MCF 10A (cell line): ENCODE results near the gene GCSH. TPM values are rescaled to one million over a fixed set of nuclear protein-coding genes. Genes with fewer than 3 reads are reported as not detected.

ENCODE experiments used
- BruUV-seq: library from RNA; stranded (reverse); fragments of 400-500 nt; replicated peaks from 2 replicates; lab custom pipeline; 2021; lab: Mats Ljungman, UMichigan
- CTCF ChIA-PET: fragments of 300-600 bp; sonication (Branson Sonifier 250); formaldehyde crosslinking; extraction: SDS; loops from one replicate; lab custom pipeline; 2021; ENCODE audit warnings: antibody characterized with exemption, inconsistent platforms; lab: Yijun Ruan, JAX
- POLR2A ChIA-PET: fragments of 300-600, 350-650 bp; sonication (Branson Sonifier 250); formaldehyde crosslinking; extraction: SDS; loops from one replicate; lab custom pipeline; 2020; ENCODE audit warnings: antibody characterized with exemption, inconsistent platforms; lab: Yijun Ruan, JAX
- DNase-seq: peaks from one replicate; pipeline ENCODE4 v3.0.0-alpha.2; 2018; ENCODE audit not compliant: unreplicated experiment
- H3K27ac Mint-ChIP-seq: one replicate; pipeline ENCODE4 v1.8.0; 2022; ENCODE audit warnings: mild to moderate bottlenecking, low read depth, mixed read lengths; ENCODE audit not compliant: unreplicated experiment
- H3K27me3 Mint-ChIP-seq: one replicate; pipeline ENCODE4 v1.8.0; 2022; ENCODE audit warnings: mixed read lengths; ENCODE audit not compliant: insufficient read depth, unreplicated experiment
- H3K36me3 Mint-ChIP-seq: one replicate; pipeline ENCODE4 v1.8.0; 2022; ENCODE audit warnings: mild to moderate bottlenecking, moderate library complexity, mixed read lengths; ENCODE audit not compliant: insufficient read depth, unreplicated experiment
- H3K4me1 Mint-ChIP-seq: one replicate; pipeline ENCODE4 v1.8.0; 2022; ENCODE audit warnings: mixed read lengths; ENCODE audit not compliant: insufficient read depth, unreplicated experiment
- H3K4me3 Mint-ChIP-seq: one replicate; pipeline ENCODE4 v1.8.0; 2022; ENCODE audit warnings: mild to moderate bottlenecking, moderate library complexity, mixed read lengths; ENCODE audit not compliant: unreplicated experiment
- H3K9me3 Mint-ChIP-seq: one replicate; pipeline ENCODE4 v1.8.0; 2022; ENCODE audit warnings: mixed read lengths; ENCODE audit not compliant: unreplicated experiment
- intact Hi-C: fragments of 100-400 bp; cut with micrococcal nuclease; formaldehyde crosslinking; loops from 2 replicates; pipeline ENCODE4 v1.14.1; 2022
- total RNA-seq: library from RNA; stranded (reverse); gene quantifications from 2 replicates; pipeline ENCODE4 v1.2.3, GENCODE V29; 2022
- TF ChIP-seq, protein P1 (sequence below): fragments of 200-600 bp; IDR thresholded peaks from one replicate; pipeline ENCODE4 v1.8.0; 2022; ENCODE audit warnings: antibody characterized with exemption, mild to moderate bottlenecking; ENCODE audit not compliant: unreplicated experiment

Gene GCSH
- total RNA-seq, 1 experiment from 2014 or later: 68.4 TPM

- intact Hi-C loops: no loop called here
- no peak overlapping the region for H3K27ac Mint-ChIP-seq
- CTCF ChIA-PET: no interaction called here
- peaks cover 7% of the 10 kb centered on the region for H3K4me1 Mint-ChIP-seq
- DNase-seq: no peak
- H3K27me3 Mint-ChIP-seq: peaks cover 20% of the 10 kb centered on the region
- no peaks in the 10 kb centered on the region for H3K9me3 Mint-ChIP-seq
- no TSS peak for BruUV-seq
- no peak overlapping the region for H3K4me3 Mint-ChIP-seq
- POLR2A ChIA-PET: interaction anchor here (0.6 kb wide), 1 partner anchor 90 kb away, joined by 3 read pairs; no protein-coding TSS in a partner anchor
- TF ChIP-seq, protein P1, sequence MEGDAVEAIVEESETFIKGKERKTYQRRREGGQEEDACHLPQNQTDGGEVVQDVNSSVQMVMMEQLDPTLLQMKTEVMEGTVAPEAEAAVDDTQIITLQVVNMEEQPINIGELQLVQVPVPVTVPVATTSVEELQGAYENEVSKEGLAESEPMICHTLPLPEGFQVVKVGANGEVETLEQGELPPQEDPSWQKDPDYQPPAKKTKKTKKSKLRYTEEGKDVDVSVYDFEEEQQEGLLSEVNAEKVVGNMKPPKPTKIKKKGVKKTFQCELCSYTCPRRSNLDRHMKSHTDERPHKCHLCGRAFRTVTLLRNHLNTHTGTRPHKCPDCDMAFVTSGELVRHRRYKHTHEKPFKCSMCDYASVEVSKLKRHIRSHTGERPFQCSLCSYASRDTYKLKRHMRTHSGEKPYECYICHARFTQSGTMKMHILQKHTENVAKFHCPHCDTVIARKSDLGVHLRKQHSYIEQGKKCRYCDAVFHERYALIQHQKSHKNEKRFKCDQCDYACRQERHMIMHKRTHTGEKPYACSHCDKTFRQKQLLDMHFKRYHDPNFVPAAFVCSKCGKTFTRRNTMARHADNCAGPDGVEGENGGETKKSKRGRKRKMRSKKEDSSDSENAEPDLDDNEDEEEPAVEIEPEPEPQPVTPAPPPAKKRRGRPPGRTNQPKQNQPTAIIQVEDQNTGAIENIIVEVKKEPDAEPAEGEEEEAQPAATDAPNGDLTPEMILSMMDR: no peak
- no peaks in the 10 kb centered on the region for H3K36me3 Mint-ChIP-seq
These were observed 27.1 kb upstream of the GCSH start for GRCh38 chr16:81123092-81123852.

DNA sequence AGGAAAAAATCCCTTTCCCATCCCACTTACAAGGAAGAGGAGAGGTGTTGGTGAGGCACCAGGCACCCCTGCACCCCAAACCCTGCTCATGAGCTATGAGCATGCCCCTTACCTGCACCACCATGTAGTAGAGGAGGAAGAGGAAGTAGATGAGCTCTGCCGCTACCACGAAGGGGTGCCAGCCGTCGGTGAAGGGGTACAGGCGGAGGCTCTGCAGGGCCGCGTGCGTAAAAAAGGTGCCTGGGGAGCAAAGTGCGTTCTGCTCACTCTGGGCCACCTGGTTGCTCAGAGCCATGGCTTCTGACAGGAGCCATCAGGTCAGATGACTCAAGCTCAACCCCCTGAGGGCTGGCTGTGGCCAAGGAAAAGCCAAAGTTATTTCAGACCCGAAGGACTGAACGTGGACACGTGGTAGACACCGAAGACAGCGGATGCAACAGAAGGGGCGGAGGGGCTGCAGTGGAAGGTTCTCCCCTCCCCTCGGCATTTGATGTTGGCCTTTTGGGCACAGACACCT lies 25.3 kb upstream of the GCSH start:
- no peaks in the 10 kb centered on the region for H3K9me3 Mint-ChIP-seq
- intact Hi-C loops: no loop called here
- DNase-seq: no peak
- H3K27ac Mint-ChIP-seq: no peak overlapping the region
- BruUV-seq: no TSS peak
- H3K4me1 Mint-ChIP-seq: no peaks in the 10 kb centered on the region
- no peak overlapping the region for H3K4me3 Mint-ChIP-seq
- H3K27me3 Mint-ChIP-seq: peaks cover 20% of the 10 kb centered on the region
- POLR2A ChIA-PET: no interaction called here
- CTCF ChIA-PET: no interaction called here
- TF ChIP-seq, protein P1: no peak
- H3K36me3 Mint-ChIP-seq: no peaks in the 10 kb centered on the region

- H3K27ac Mint-ChIP-seq: no peak overlapping the region
- CTCF ChIA-PET: interaction anchor here (0.6 to 0.7 kb wide), 2 partner anchors 19 to 82 kb away, joined by 3 read pairs; no protein-coding TSS in a partner anchor
- DNase-seq: no peak
- POLR2A ChIA-PET: no interaction called here
- H3K4me1 Mint-ChIP-seq: no peaks in the 10 kb centered on the region
- intact Hi-C loops: no loop called here
- H3K27me3 Mint-ChIP-seq: peaks cover 20% of the 10 kb centered on the region
- H3K4me3 Mint-ChIP-seq: no peak overlapping the region
- no peaks in the 10 kb centered on the region for H3K36me3 Mint-ChIP-seq
- BruUV-seq: no TSS peak
- TF ChIP-seq, protein P1: no peak
- H3K9me3 Mint-ChIP-seq: no peaks in the 10 kb centered on the region
These were observed 21.2 kb upstream of the GCSH start for GRCh38 chr16:81117436-81117835.

- Mint-ChIP-seq H3K27ac (no peak overlapping the region), H3K27me3 (peaks cover 20% of the 10 kb centered on the region), H3K4me1 (no peaks in the 10 kb centered on the region), H3K4me3 (no peak overlapping the region), H3K9me3 (no peaks in the 10 kb centered on the region), H3K36me3 (no peaks in the 10 kb centered on the region)
- CTCF ChIA-PET: no interaction called here
- TF ChIP-seq, protein P1: no peak
- DNase-seq: no peak
- POLR2A ChIA-PET: interaction anchor here (0.6 kb wide), 1 partner anchor 78 kb away, joined by 3 read pairs; no protein-coding TSS in a partner anchor
- no TSS peak for BruUV-seq
- intact Hi-C loops: no loop called here
These were observed 20.1 kb upstream of the GCSH start for GRCh38 chr16:81116285-81116684.
